Heart left ventricle (tissue), 13 donors: Measurements from ENCODE around the gene CIAO3.

Experiments used
- POLR2A ChIP-seq, 2 donors: fragments of 450-650 bp; IDR thresholded peaks; one replicate each; pipeline ENCODE4 v1.6.1; 2017; ENCODE audit warnings: antibody characterized with exemption in 2 of 2, mild to moderate bottlenecking in 2 of 2, moderate library complexity in 2 of 2
- TF ChIP-seq, protein P1 (sequence below), 12 donors: fragments of 200-600 bp; sonication (generic) in 4 of 12; IDR thresholded peaks; one replicate each; pipeline versions ENCODE4 v1.5.0 to v1.8.0; 2018 to 2022; ENCODE audit warnings: antibody characterized with exemption in 12 of 12, mild to moderate bottlenecking in 5 of 12
- donor health status: ischemic (EF 13 %, LVEDD 7.1; RV severe dilation, severe dysfunction).
- donor health status: DM: no; HTN: yes; CAD: no.
- donor health status: DM: no; HTN: no; CAD: no.
- donor health status: ischemic (EF 25% LVEDD 6.9; RV normal size, moderate dysfunction).
- donor health status: ischemic (EF 25% LVEDD 5.7; RV mildly dilated, moderate dysfunction).
- donor health status: ischemic (EF 35%, LVEDD 5.7; RV mildly dilated, moderate dysfunction).
- donor health status: nonischemic (EF 11% LVEDD 7.7; RV severe dilation, severe dysfunction).
- donor health status: DM: yes; HTN: yes; CAD: no.
- donor health status: PGD.
- donor health status: ischemic (EF 29% LVEDD 5.4; RV normal size, mild dysfunction).
- donor health status: nonischemic (EF 23%, LVEDD 6.1; RV moderate dilation, normal function).

DNA sequence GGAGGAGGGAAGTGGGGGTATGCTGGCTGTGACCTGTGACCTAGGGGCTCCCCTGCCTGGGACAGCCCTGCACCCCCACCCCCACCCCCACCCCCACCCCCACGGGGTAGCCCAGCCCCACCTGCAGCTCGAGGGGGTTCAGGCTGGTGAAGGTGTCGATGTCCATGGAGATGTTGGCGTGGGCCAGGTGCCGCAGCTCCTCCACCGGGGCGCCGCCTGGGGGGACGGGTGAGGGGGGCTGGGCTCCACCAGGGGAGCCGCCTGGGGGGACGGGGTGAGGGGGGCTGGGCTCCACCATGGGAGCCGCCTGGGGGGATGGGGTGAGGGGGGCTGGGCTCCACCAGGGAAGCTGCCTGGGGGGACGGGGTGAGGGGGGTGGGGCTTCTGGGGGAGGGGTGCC is 29.6 kb upstream of the CIAO3 start:
- TF ChIP-seq, protein P1, sequence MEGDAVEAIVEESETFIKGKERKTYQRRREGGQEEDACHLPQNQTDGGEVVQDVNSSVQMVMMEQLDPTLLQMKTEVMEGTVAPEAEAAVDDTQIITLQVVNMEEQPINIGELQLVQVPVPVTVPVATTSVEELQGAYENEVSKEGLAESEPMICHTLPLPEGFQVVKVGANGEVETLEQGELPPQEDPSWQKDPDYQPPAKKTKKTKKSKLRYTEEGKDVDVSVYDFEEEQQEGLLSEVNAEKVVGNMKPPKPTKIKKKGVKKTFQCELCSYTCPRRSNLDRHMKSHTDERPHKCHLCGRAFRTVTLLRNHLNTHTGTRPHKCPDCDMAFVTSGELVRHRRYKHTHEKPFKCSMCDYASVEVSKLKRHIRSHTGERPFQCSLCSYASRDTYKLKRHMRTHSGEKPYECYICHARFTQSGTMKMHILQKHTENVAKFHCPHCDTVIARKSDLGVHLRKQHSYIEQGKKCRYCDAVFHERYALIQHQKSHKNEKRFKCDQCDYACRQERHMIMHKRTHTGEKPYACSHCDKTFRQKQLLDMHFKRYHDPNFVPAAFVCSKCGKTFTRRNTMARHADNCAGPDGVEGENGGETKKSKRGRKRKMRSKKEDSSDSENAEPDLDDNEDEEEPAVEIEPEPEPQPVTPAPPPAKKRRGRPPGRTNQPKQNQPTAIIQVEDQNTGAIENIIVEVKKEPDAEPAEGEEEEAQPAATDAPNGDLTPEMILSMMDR (IDR thresholded peaks at IDR 0.05) = no peak
- no peak for TF ChIP-seq POLR2A (IDR thresholded peaks at IDR 0.05)
